Cortex of kidney (tissue), 1 donor: ENCODE measurements around the gene LECT2.

Experiments used
- DNase-seq: peaks from one replicate; lab custom pipeline; 2025; lab: John Stamatoyannopoulos, UW

The LECT2 gene

DNA sequence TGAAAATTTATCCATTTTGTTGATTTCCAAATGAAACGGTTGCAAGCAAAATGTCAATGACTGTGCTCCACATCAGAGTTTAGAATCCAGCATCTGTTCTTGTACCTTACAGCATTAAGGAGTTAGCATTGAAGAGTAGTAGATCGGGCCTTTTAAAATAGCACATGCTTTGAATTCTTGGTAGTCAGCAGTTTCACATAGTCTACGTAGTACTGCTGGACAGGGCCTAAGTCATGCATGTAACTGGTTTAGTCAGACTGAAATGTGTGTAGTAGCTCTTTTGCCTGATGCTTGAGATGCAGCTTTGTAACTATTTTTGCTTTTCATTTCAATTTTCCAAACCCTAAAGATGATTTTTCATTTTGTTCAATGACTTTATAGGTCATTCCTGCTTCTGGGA is 19.8 kb downstream of the LECT2 start:
- DNase-seq = no peak

- no peak for DNase-seq
These were observed 23.9 kb downstream of the LECT2 start for GRCh38 chr5:135930949-135931295.

DNA sequence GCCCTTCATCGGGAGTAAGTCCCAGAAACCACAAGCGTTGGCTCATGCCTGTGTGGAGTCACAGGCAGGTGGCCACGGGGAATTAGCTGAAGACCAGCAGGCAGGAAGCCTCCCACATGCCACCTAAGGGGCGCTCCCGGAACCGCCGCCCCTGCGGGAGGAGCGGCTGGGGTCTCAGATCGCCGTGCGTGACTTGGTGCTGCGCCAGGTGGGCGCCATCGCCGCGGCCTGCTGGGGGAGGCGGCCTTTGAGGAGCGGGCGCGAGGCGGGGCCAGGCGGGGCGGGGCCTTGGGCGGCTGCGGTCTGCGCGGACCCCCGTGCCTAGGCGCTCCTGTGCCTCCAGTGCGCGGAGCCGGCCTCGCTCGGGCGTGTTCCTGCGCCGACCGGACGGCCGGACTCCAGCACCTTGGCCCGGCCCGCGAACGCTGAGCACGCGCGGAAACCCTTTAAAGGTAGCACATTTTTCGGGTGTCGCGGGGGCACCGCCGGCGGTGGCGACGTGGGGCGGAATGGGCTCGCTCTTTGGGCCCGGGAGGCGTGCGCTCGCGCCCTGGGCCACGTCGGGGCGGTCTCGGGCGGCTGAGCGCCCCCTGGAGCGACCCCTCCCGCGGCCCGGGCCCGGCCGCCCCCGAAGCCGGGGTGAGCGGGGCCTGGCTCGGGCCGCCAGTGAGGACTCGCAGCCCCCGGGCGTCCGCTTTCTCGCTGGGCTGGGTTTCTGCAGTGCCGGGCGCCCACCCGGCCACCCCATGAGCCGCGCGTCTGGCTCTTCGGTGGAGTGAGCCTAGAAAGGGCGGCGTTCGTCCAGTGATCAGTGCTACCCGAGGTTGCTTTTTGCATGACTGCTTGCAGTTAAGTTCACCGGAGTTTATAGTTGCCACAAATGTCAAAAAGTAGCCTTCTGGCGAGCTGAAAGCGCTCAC is 24.5 kb downstream of the LECT2 start:
- no peak for DNase-seq

DNA sequence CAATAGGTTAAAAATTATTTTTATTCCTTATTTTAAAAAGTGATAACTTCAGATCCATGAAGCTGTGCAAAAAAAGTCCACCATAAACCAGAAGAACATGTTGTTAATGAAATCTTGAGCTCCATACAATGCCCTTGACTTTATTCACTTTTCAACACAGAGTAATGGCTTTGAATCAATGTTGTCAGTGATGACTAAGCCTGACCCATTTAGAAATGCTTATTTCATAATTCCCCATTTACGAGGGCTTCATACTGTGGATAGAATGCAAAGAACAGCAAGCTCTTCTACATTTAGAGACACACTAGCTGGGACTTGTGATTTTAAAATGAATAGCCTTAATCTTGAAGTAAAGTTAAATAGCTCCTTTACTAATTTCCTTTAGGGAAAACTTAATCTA is 33.4 kb downstream of the LECT2 start:
- no peak for DNase-seq

DNA sequence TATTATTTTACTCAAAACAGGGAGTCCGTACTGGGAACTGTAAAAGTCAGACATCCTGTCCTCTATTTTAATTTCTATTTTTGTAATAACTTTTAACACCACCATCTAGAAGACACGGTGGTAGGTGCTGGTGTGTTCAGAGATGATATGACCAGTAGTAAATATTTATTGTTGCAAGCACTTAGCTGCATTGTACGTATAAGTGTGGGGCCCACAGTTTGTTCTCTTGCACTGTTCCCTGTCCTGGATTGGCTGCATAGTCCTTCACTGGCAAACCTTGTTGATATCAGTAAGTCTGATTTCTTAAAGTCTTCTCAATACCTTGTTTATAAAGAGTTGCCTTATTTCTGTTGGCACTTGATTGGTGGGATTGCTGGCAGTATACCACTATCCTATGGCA is 34.6 kb downstream of the LECT2 start:
- DNase-seq = no peak

DNA sequence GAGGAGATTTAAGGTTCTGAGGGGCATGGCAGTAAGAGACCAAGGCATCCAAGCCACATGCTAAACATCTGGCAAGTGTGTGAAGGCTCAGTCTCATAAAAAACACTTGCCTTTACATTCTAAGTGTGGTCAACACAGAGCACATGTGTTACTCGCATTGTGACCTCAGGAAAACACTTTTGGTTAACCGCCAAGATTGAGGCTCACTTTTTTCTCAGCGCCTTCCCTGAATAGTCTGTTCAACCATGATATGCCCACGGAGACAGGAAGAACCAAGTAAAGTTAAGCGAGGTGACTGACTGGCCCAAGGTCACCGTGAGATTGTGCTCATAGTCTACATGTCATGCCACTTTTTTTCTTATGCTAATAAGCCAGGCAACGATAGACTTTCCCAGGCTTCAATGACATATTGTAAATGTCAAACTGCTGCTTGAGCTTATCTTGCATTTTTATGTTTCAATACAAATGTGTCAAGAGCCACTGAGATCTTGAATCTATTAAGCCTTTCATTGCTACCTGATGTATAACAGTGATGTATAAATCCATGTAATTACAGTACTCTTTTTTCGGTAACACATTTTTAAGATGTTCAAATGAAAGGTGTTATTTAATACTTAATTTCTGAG is 38.0 kb downstream of the LECT2 start:
- no peak for DNase-seq

DNA sequence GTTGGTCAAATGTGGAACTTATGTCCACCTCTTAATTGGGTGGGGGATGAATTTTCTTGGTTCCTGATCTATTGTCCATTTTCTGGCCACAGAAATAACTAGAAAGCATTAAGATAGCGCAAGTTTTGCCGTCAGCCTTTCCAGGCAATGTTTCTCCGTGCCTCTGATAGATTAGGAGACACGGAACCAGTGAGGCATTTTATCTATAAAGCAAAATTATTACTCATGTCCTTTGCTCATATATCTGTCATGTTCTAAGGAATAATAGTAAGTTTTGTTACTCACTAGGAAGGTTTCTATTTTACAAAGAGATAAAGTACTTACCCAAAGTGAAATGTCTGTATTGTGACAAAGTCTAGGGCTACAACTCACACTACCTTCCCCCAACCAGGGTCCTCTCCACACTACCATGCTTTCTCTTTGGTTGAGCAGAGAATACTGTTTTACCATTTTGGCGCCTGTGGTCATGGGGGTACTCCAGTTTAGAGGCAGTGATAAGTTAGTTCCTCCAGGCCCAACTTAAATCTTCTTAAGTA is 39.2 kb downstream of the LECT2 start:
- DNase-seq = no peak

DNA sequence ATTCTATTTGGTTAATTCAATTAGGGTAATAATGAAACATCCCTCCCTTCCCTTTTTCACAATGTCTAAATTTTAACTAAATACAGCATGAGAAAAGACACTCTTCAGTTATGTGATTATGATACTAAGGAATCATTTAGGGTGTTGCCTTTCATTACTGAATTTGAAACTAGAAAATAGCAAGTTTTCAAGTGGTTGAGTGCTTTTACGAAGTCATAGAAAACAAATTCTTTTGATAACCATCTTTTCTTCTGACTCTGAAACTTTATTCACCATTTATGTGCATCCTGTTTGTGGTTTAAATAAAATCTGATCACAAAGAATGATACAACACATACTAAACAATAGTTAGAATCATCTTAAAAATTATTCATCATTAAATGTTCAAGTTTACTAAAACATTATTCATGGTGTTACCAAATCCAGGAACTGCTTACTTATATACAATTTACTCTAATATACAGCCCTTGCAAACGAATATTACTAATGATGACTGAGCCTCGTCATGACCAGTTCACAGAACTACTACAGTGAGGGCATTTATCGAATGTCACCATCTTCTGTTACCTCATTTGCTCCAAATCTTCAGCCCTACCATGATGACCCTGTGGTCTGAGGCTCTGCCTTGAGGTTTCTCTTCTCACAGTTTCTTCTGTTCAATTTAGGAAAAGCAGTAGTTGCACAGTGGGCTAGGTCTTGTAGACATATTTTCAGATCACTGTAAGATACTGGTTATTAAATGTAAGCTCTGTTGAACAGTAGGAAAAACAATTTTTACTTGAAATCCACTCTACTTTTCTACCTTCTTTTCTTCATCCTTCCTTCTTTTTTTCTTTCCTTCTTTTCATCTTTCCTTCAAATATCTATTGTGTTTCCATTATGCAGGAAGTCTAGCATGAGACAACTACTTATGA is 40.8 kb downstream of the LECT2 start:
- DNase-seq = no peak

- DNase-seq = no peak
These were observed 49.6 kb downstream of the LECT2 start for GRCh38 chr5:135905144-135905543.

DNA sequence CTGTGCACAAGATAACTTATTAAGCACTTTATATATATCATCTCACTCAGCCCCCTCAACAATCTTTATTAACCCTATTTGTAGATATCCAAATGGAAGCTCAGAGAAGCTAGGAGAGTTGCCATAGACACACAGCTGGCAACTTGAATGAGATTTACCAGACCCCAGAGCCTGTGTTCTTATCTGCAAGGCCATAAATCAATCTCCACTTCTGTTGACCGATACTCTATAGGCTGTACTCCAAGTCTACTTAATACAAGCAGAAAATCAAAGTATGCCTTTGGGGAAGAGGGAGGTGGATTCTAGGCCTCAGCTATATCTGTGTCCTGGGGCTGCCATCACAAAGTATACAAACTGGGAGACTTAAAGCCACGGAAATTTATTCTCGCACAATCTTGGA is 53.1 kb downstream of the LECT2 start:
- DNase-seq = no peak

DNA sequence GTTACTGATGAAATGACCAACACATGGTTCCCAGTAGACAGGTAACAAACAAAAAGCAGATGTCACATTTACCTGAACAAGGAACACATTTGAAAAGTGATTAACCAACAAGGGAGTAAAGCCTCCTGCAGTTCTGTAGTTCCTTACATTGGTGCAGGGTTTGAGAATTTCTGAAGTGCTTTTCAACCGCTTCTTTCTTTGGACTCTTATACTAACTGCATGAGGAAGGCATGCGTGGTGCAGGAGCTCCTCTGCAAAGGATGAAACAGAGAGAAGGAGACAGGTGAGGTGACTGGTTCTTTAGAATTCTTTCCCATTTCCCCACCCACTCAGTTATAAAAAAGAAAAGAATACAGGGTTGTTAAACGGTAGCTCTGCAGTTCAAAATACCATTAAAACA is 54.5 kb downstream of the LECT2 start:
- no peak for DNase-seq

GRCh38 chr5:135898651-135899050 is 56.1 kb downstream of the LECT2 start:
- DNase-seq = no peak
